HFF-Myc (cell line): Measurements from ENCODE around the gene PPP2R2B.

Experiments used
- DNase-seq: peaks from one replicate; pipeline ENCODE4 v3.0.0-alpha.2; 2011; ENCODE audit warnings: low read depth; ENCODE audit errors: extremely low read depth
- H3K4me3 ChIP-seq: replicated peaks from 2 replicates; pipeline ENCODE4 v1.5.1; 2011; ENCODE audit warnings: low read depth, mild to moderate bottlenecking, control low read depth, low read length
- TF ChIP-seq, protein P1 (sequence below): IDR thresholded peaks from 2 replicates; pipeline ENCODE4 v1.5.1; 2012; ENCODE audit warnings: mild to moderate bottlenecking, low read depth, low read length, control low read depth; ENCODE audit errors: missing control alignments

PPP2R2B gene

DNA sequence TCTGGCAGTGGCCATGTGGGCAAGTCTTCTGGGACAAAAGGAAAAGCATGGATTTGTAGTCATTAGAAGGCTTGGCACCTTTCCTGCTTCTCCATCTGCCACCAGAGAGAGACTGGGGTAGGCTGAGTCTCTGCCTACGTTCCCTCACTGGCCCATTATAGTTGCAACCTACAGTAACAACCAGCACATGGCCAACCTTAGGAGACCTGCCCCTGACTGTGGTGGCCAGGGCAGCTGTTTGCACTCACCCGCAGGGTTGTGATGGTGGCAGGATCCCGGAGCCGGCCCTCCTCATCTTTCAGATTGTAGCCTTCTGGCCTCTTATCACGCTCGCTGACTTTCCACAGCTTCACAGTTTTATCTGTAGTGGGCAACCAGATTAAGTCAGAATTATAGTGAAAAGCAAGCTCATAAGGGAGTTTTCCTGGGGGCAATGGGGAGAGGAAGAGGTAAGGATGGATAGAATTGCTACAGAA is 187.6 kb downstream of the PPP2R2B start:
- no peak for DNase-seq
- TF ChIP-seq, protein P1, sequence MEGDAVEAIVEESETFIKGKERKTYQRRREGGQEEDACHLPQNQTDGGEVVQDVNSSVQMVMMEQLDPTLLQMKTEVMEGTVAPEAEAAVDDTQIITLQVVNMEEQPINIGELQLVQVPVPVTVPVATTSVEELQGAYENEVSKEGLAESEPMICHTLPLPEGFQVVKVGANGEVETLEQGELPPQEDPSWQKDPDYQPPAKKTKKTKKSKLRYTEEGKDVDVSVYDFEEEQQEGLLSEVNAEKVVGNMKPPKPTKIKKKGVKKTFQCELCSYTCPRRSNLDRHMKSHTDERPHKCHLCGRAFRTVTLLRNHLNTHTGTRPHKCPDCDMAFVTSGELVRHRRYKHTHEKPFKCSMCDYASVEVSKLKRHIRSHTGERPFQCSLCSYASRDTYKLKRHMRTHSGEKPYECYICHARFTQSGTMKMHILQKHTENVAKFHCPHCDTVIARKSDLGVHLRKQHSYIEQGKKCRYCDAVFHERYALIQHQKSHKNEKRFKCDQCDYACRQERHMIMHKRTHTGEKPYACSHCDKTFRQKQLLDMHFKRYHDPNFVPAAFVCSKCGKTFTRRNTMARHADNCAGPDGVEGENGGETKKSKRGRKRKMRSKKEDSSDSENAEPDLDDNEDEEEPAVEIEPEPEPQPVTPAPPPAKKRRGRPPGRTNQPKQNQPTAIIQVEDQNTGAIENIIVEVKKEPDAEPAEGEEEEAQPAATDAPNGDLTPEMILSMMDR = no peak
- no peak overlapping the region for H3K4me3 ChIP-seq

DNA sequence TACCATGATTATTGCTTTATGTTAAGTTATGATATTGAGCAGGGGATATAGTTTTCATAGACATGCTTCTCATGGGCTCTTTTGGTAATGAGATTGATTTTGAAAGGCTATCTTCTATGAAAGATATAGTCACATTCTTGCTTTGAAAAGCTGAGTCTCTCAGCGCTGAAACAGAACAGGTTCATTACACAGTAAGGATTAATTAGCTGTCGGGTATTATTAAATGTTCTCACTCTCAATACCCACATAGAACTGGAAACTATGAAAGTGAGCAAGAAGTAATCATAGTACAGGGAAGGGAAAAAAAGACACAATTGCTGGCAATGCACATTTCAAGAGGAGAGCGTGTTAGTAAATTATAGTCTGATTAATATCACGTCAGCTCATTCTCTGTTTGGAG is 190.9 kb downstream of the PPP2R2B start:
- no peak for DNase-seq
- TF ChIP-seq, protein P1 = no peak
- no peak overlapping the region for H3K4me3 ChIP-seq

DNA sequence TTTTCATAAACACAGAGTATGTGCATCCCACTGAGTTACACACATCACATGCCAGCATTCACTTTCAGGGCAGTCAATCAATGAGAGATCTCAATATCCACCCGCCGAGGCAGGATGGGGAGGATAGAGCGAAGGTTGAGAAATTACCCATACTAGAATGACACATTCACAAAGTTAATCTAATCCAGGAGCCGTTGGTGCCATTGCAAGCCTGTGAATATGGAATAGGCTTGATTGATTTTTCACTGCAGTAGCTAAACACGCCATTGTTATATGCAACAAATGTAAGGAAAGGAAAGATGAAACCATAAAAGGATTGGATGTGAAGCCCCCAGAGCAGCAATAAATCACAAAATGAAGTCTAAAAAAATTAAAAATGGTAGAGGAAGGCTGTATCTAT is 194.7 kb downstream of the PPP2R2B start:
- TF ChIP-seq, protein P1 = no peak
- no peak for DNase-seq
- no peak overlapping the region for H3K4me3 ChIP-seq

DNA sequence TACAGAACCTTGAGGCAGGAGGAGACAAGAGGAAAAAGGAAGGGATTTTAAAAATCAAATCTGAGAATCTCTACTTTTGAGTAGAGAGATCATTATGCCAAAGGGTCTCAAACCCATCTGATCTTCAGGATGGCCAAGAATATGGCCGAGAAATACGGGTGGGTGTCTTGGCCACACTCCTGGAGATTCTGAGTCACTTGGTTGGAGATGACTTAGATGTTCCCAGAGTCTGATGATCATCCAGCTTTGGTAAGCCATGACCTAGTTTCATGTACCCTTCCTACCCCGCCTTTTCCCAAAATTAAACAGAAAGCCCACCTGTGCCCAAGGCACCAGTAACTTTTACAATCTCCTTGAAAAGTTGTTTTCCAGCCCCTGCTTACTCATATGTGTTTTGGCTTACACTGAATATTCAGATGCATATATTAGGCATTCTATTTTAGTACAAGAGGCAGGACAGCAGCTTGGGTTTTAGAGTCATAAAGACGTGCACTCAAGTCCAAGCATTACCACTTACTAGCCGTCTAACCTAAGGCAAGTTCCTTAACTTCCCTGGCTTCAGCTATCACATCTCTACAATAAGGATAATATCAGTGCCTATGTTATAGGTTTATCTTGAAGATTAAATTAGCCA is 195.5 kb downstream of the PPP2R2B start:
- no peak for DNase-seq
- TF ChIP-seq, protein P1 = no peak
- no peak overlapping the region for H3K4me3 ChIP-seq

DNA sequence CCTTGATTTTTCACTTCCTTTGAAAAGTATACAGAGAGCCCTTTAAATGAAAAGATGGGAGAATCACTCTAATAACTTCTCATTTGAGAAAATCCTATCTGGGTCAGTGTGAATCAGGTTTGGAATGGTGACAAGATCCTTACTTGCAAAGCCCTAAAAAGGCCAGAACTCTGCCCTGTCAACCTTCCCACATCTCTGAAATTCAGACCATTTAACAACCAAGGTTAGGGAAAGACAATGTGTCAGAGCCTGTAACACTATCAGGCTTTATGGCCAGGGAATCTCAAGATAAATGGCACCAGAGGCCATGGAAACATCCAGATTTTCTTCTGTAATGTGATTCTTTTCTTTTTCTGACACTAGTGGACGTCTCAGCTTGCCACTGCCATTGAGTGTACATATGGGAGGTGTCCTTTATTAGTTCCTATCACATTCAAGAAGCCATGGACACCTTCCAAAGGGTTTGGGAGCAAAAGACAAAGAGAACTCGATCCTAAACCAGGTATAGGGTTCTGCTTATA is 196.9 kb downstream of the PPP2R2B start:
- TF ChIP-seq, protein P1 = no peak
- DNase-seq = no peak
- no peak overlapping the region for H3K4me3 ChIP-seq

DNA sequence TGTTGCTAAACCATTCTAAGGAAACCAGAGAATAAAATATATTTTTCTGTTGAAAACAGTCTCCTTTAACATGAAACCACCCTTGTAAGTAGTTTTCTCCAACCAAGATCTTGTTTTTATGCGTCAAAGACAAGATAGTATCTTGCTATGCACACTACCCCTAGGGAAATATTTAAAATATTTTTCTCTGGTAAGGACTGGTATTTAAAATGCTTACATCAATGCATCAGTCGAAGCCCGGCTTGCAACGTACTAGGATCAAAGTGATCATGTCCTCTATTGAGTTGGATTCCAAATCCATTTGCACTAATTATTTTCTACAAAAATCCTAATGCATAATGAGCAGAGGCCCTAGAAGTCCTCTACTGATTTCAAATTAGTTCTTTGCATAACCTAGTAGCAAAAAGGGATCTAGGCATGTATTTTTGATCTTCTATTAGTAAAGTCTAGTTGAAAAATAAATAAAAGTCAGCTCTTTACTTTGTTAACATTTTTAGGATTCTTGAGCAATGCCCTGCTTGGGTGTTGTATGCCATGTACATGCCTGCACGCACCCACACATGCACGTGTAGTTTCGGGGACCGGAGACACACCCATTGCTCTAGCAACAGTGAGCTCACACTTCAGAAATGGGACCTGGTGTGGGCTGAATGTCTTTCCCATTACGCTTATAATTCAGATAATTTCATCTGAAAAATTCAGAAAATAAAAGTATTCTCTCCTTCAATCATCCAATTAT is 197.5 kb downstream of the PPP2R2B start:
- no peak overlapping the region for H3K4me3 ChIP-seq
- TF ChIP-seq, protein P1 = no peak
- no peak for DNase-seq
